HUES6 (cell line): ENCODE measurements around the gene MBTPS1.

Experiments used
- H3K27ac ChIP-seq: 2 replicates; pipeline ENCODE4 v1.7.0; 2013; ENCODE audit warnings: low read depth, mild to moderate bottlenecking, low read length, inconsistent platforms
- H3K27me3 ChIP-seq: 2 replicates; pipeline ENCODE4 v1.6.1; 2013; ENCODE audit warnings: low read length; ENCODE audit not compliant: control insufficient read depth, insufficient read depth
- H3K36me3 ChIP-seq: 2 replicates; pipeline ENCODE4 v1.6.1; 2013; ENCODE audit warnings: low read length; ENCODE audit not compliant: control insufficient read depth, insufficient read depth
- H3K4me1 ChIP-seq: 2 replicates; pipeline ENCODE4 v1.6.1; 2013; ENCODE audit warnings: low read length; ENCODE audit not compliant: control insufficient read depth, insufficient read depth
- H3K4me3 ChIP-seq: 2 replicates; pipeline ENCODE4 v1.5.1; 2013; ENCODE audit warnings: low read depth, low read length
- H3K9ac ChIP-seq: one replicate; pipeline ENCODE4 v1.6.1; 2013; ENCODE audit warnings: mild to moderate bottlenecking, low read length
- H3K9me3 ChIP-seq: 2 replicates; pipeline ENCODE4 v1.6.1; 2013; ENCODE audit warnings: low read depth, low read length; ENCODE audit not compliant: control insufficient read depth, insufficient read depth

The MBTPS1 gene

DNA sequence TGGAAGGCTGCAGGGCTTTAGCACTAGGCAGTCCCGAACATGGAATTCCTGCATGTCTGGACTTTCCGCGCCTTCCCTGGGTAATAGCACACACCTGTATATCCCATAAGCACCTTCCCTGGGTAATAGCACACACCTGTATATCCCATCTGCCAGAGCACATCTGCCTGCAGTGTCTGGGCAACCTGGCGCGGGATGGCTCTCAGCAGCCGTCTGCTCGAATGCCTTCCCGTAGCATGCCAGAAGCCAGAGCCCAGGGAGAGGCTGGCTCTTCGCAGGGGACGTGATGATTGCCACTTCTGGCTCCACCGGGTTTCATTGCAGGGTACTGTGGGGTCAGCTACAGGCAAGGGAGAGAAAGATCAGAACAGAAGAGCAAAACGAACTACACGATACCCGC, 21.3 kb downstream of the MBTPS1 start:
- H3K27me3 ChIP-seq = no peaks in the 10 kb centered on the region
- no peak overlapping the region for H3K4me3 ChIP-seq
- H3K9me3 ChIP-seq = no peaks in the 10 kb centered on the region
- no peak overlapping the region for H3K27ac ChIP-seq
- no peaks in the 10 kb centered on the region for H3K4me1 ChIP-seq
- no peak overlapping the region for H3K9ac ChIP-seq
- peaks cover 76% of the 10 kb centered on the region for H3K36me3 ChIP-seq

DNA sequence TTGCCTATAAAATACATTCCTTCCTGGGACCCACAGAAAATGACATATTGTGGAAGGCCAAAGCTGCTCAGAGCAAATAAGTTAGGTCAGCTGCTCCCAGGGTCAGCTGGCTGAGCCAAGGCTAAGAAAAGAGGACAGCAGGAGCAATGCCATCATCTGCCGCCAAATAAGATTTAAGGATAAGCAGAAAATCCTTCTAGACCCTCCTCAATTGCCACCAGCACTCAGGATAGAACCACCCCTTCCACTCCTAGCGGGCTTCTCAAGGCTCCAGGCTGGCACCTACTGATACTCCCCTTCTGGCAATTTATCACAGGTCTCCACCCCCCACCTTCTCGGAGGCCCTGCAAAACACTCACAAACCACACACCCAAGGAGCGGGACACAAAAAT, 22.9 kb downstream of the MBTPS1 start:
- H3K27me3 ChIP-seq = no peaks in the 10 kb centered on the region
- no peaks in the 10 kb centered on the region for H3K4me1 ChIP-seq
- no peak overlapping the region for H3K27ac ChIP-seq
- no peak overlapping the region for H3K9ac ChIP-seq
- H3K9me3 ChIP-seq = no peaks in the 10 kb centered on the region
- no peak overlapping the region for H3K4me3 ChIP-seq
- H3K36me3 ChIP-seq = peaks cover 88% of the 10 kb centered on the region

DNA sequence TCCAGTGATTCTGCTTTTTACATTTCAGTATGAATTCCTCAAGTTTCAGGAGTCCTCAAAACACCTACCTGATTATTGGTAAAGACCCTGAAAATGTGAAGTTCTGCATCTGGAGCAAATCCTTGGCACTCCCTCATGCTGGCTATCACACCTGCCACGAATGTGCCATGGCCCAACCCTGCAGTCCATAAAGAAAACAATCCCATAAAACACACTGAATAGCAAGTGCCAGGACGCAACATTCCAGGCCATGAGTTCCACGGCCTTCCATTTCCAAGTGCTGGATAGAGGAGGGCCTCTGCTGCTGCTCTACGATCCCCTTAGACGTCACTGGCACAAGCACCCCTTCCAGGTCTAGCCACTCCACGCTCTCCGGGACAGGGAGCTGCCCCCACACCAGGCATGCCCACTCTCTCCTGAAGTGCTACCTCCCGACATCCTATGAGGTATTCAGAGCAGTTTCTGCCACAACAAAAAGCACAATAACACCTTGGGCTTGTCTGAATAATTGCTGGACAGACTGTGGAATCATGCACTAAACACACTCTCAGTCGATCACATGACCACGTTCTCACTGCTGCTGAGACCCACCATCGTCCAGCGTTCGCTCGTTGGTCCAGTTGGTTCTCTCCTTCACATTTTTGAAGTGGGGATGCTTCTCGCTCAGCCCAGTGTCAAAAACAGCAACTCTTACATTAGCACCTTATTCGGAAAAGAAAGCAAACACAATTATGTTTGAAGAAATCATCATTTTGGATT, 23.4 kb downstream of the MBTPS1 start:
- H3K27me3 ChIP-seq = no peaks in the 10 kb centered on the region
- no peaks in the 10 kb centered on the region for H3K4me1 ChIP-seq
- no peaks in the 10 kb centered on the region for H3K9me3 ChIP-seq
- no peak overlapping the region for H3K27ac ChIP-seq
- peaks cover 89% of the 10 kb centered on the region for H3K36me3 ChIP-seq
- no peak overlapping the region for H3K4me3 ChIP-seq
- no peak overlapping the region for H3K9ac ChIP-seq

DNA sequence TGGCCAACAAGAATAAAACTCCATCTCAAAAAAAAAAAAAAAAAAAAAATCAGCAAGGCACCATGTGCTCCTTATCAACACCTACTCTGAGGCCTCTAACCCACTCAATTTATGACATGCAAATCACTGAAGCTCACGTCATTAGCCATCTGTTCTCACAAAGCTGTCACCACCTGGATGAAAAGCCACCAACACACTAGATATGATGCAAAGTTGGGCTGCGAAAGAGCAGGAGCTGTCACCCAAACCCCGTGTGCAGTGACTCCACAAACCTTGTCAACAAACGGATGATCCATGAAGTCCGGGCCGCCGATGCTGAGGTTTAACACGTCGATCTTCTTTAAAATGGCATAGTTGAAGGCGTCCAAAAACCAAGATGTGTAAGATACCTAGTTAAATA, 25.3 kb downstream of the MBTPS1 start:
- no peak overlapping the region for H3K9ac ChIP-seq
- no peaks in the 10 kb centered on the region for H3K9me3 ChIP-seq
- no peak overlapping the region for H3K27ac ChIP-seq
- no peaks in the 10 kb centered on the region for H3K27me3 ChIP-seq
- peaks cover 91% of the 10 kb centered on the region for H3K36me3 ChIP-seq
- H3K4me3 ChIP-seq = no peak overlapping the region
- no peaks in the 10 kb centered on the region for H3K4me1 ChIP-seq

DNA sequence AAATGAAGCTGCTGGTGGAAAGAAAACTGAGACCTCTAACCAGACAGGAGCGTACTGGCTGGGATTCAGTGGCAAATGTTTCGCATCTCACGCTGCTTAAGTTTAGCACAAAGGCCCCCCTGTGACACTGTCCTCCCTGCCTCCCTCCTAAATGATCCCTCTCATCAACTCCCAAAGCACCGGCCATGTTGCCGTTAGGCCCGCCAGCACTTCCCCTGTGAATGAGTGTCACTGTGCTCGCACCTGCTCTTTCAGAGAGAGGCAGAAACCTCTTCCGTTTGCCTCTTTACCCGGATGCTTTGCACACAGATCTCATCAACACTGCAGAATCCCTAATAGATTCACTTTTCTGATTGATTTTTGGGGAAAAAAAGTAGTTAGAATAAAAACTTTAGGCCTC, 26.5 kb downstream of the MBTPS1 start:
- no peaks in the 10 kb centered on the region for H3K27me3 ChIP-seq
- no peaks in the 10 kb centered on the region for H3K4me1 ChIP-seq
- H3K9me3 ChIP-seq = no peaks in the 10 kb centered on the region
- peaks cover 91% of the 10 kb centered on the region for H3K36me3 ChIP-seq
- H3K27ac ChIP-seq = no peak overlapping the region
- no peak overlapping the region for H3K9ac ChIP-seq
- H3K4me3 ChIP-seq = no peak overlapping the region

DNA sequence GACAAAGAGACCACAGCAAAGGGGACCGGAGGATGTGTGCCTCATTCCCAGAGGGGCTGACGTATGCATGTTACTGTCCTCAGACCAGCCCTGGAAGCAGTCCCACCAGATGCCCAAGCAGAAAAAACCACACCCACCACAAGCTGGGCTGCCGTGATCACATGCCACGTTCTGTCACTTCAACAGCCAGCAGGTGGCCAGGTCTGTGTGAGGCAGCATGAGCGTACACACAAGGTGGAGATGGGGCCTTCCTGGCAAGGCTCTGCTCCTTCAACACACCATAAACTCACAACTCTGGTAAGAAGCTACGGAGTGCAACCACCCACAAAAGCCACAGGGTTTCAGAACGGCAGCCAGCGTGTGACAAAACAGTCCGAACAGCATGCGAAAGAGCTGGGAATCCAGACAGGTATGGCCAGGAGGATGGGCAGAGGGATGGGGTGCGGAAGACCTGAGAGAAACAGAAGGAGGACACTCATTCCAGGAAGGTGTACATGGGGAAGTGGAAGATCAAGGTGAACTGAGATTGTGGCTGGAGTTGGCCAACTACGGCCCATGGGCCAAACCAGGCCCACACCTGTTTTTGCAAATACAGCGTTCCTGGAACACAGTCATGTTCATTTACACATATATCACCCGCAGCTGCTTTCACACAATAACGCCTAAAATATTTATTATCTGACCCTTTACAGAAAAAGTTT, 27.9 kb downstream of the MBTPS1 start:
- H3K36me3 ChIP-seq = peaks cover 87% of the 10 kb centered on the region
- no peak overlapping the region for H3K4me3 ChIP-seq
- H3K27ac ChIP-seq = no peak overlapping the region
- H3K9ac ChIP-seq = no peak overlapping the region
- H3K9me3 ChIP-seq = no peaks in the 10 kb centered on the region
- H3K27me3 ChIP-seq = no peaks in the 10 kb centered on the region
- H3K4me1 ChIP-seq = no peaks in the 10 kb centered on the region

DNA sequence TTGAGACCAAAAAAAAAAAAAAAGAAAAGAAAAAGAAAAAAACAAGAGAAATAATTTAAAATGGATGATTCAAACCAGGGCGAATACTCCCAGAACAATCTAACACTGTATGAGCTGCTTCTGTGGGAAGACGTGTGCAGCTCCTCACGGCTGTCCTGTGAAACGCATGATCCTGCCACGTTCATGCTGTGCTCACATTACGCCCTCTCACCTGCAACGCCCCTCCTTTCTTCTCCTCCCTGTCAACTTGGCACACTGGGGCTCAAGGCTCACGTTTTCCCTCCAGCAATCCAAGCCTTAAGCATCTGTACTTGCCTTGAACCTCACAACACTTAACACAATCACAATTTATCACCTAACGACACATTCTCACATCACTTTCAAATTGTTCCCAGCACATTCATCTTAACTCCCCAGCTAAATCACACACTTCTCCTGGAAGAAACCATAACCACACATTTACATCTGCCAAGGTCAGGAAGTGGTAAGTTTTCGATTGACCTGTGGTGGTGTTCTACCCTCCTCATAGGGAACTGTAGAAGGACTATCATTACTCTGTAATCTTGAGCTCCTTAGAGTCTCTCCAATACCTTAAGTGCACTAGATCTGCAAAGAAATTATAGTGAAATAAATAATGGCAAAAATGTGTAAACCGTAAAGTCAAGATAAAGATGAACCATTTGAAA, 29.1 kb downstream of the MBTPS1 start:
- Histone ChIP-seq H3K4me1 (no peaks in the 10 kb centered on the region), H3K9ac (no peak overlapping the region), H3K27me3 (no peaks in the 10 kb centered on the region), H3K36me3 (peaks cover 83% of the 10 kb centered on the region), H3K4me3 (no peak overlapping the region), H3K27ac (no peak overlapping the region), H3K9me3 (no peaks in the 10 kb centered on the region)

DNA sequence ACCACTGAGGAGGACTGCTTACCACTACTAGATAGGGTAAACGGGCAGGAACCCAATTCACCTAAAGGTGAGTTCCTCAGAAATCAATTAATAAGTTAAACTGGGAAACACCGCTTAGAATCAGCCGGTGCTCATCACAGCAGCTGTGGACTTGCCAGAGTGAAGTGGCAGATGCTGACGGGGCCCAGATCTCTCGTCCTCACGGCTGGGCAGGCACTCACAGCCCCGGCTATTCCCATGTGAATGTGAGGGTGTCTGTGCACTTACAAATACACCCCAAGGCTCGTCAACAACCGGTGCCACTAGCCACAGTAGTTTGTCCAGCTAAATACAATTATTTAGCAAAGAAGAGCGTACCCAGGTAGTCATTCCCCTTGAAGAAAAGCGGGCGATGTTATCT, 29.7 kb downstream of the MBTPS1 start:
- H3K4me1 ChIP-seq = no peaks in the 10 kb centered on the region
- no peaks in the 10 kb centered on the region for H3K27me3 ChIP-seq
- peaks cover 83% of the 10 kb centered on the region for H3K36me3 ChIP-seq
- no peak overlapping the region for H3K4me3 ChIP-seq
- H3K9me3 ChIP-seq = no peaks in the 10 kb centered on the region
- H3K9ac ChIP-seq = no peak overlapping the region
- no peak overlapping the region for H3K27ac ChIP-seq

DNA sequence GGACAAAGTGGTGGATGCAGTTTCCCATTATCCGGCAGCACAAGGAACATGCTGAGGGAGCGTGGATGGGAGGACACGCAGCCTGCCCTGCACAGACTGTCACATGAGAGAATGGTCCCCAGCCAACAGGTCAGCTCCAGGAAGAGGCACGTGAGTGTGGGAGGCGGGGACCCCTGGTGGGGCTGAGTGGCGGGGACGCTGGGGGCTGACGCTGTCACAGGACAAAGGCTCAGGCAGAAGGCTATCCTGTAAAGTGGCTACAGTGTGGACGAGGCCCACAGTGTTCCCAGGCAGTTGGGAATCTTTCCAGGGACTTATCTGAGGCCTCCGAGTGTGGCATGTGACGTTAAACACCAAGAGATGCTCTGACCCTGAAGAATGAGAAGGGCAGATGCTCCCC, 30.4 kb downstream of the MBTPS1 start:
- H3K4me3 ChIP-seq = no peak overlapping the region
- H3K27me3 ChIP-seq = no peaks in the 10 kb centered on the region
- H3K9ac ChIP-seq = no peak overlapping the region
- H3K9me3 ChIP-seq = no peaks in the 10 kb centered on the region
- no peak overlapping the region for H3K27ac ChIP-seq
- H3K36me3 ChIP-seq = peaks cover 84% of the 10 kb centered on the region
- no peaks in the 10 kb centered on the region for H3K4me1 ChIP-seq

DNA sequence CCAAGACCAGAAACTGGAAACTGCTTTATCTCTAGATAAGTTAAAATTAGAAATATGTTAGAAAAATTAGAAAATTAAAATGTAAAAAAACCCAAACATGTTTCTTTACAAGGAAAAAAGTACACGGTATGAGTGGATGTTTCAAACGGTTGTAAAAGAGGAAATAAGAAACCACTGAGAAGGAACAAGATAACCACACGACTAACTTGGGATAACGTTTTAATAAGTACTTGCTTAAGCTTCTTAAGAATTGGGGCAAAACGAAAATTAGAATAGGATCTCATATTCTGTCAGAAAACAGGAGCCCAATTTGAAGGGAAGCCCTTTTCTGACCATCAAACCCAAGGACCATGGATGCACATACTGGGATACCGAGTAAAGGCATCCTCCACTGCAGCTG, 31.0 kb downstream of the MBTPS1 start:
- Histone ChIP-seq H3K4me3 (no peak overlapping the region), H3K27me3 (no peaks in the 10 kb centered on the region), H3K4me1 (no peaks in the 10 kb centered on the region), H3K36me3 (peaks cover 84% of the 10 kb centered on the region), H3K9ac (no peak overlapping the region), H3K9me3 (no peaks in the 10 kb centered on the region), H3K27ac (no peak overlapping the region)

DNA sequence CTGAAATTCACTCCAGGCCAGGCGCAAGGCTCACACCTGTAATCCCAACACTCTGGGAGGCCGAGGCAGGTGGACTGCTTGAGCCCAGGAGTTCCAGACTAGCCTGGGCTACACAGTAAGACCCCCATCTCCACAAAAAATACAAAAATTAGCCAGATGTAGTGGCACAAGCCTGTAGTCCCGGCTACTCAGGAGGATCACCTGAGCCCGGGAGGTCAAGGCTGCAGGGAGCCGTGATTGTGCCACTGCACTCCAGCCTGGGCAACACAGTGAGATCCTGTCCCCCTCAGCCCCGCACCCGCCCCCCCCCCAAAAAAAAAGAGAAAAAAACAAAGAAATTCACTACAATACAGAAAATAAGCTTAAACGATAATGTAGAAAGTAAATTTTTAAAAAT, 31.5 kb downstream of the MBTPS1 start:
- Histone ChIP-seq H3K36me3 (peaks cover 84% of the 10 kb centered on the region), H3K9ac (no peak overlapping the region), H3K27me3 (no peaks in the 10 kb centered on the region), H3K4me3 (no peak overlapping the region), H3K9me3 (no peaks in the 10 kb centered on the region), H3K4me1 (no peaks in the 10 kb centered on the region), H3K27ac (no peak overlapping the region)
